ENCODE measurements around the gene FRAT1. TPM values are rescaled to one million over a fixed set of nuclear protein-coding genes. Genes with fewer than 3 reads are reported as not detected.

Gene FRAT1
- total RNA-seq, 4 donors from 2014 or later, result 1.8 to 6.9 (median 3.2) TPM

DNA sequence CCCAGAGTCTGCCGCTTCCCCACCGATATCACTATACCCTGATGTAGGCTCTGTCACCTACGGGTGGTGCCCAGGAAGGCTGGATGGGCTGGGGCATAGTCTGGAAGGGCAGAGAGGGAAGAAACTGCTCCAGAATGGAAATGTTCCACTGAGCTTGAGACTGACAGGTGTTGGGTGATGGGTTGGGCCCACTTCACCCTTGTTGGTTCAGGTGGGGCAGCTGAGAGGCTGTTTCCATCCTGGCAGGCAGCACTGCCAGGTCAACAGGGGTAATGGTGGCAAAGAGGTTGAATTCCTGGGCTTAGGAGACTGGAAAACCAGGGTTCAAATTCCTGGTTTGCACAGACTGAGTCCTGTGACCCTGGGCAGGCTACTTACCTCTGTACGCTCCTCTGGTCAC lies 44.0 kb downstream of the FRAT1 start:
- no peaks in the 10 kb centered on the region for H3K27me3 ChIP-seq
- H3K36me3 ChIP-seq, result no peaks in the 10 kb centered on the region
- intact Hi-C loops (cut with DNase I; ENCODE audit: low total_unique reads), result no loop called here
- H3K27ac ChIP-seq, result no peak overlapping the region
- TF ChIP-seq POLR2A (IDR thresholded peaks at IDR 0.05), result no peak
- no peak for TF ChIP-seq CTCF (IDR thresholded peaks at IDR 0.05)
- no peaks in the 10 kb centered on the region for H3K4me1 ChIP-seq
- DNase-seq, result no peak
- no peak overlapping the region for H3K4me3 ChIP-seq
- H3K9me3 ChIP-seq, result no peaks in the 10 kb centered on the region

- Histone ChIP-seq H3K27me3 (no peaks in the 10 kb centered on the region), H3K4me1 (no peaks in the 10 kb centered on the region), H3K4me3 (no peak overlapping the region), H3K36me3 (no peaks in the 10 kb centered on the region), H3K9me3 (no peaks in the 10 kb centered on the region), H3K27ac (no peak overlapping the region)
- no peak for DNase-seq
- intact Hi-C loops (cut with DNase I; ENCODE audit: low total_unique reads), result no loop called here
- no peak for TF ChIP-seq CTCF (IDR thresholded peaks at IDR 0.05)
- no peak for TF ChIP-seq POLR2A (IDR thresholded peaks at IDR 0.05)
Observed at GRCh38 chr10:97365761-97366351, 46.8 kb downstream of the FRAT1 start.

DNA sequence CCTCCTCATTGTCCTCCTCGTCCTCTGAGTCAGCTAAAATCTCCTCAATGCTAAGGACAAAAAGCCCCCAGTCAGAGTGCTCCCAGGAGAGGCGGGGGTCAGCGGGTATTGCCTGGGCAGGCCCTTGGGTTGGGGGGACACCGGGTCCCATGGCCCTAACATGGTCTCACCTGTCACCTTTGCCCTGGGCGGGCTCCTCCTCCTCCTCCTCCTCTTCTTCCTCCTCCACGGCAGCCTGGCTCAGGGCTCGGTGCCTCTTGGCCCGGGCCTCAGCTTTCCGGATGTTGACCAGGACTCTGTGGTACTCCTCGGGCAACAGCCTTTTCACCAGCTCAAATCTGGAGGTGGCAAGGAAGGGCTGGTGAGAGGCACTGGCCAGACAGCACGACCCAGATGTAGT lies 47.5 kb downstream of the FRAT1 start:
- intact Hi-C loops (cut with DNase I; ENCODE audit: low total_unique reads), result no loop called here
- Histone ChIP-seq H3K36me3 (no peaks in the 10 kb centered on the region), H3K4me3 (no peak overlapping the region), H3K27me3 (no peaks in the 10 kb centered on the region), H3K27ac (no peak overlapping the region), H3K4me1 (no peaks in the 10 kb centered on the region), H3K9me3 (no peaks in the 10 kb centered on the region)
- no peak for DNase-seq
- TF ChIP-seq POLR2A (IDR thresholded peaks at IDR 0.05) (no peak), CTCF (IDR thresholded peaks at IDR 0.05) (no peak)

DNA sequence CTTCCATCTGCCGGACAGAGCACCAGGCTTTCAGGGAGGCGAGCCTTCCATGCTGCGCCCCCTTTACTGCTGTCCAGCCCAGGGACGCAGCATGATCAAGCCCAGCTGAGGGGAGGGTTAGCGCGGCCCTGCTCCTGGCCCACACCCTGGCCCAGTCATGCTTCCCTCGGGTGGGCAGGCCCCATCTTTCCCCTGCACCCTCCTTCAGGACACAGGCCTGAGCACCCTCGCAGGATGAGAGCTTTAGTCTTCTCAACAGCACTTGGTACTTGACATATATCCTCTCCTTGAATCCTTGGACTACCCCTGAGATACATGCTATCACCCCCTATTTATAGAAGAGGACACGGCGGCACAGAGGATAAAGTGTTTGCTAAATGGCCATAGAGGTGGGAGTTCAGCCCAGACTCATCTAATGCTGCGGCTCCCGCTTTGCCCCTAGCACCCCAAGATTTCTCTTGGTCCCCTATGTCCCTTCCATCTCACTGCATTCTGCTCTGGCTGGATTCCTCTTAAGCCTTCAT lies 48.1 kb downstream of the FRAT1 start:
- H3K27me3 ChIP-seq, result no peaks in the 10 kb centered on the region
- H3K36me3 ChIP-seq, result no peaks in the 10 kb centered on the region
- no peak for DNase-seq
- intact Hi-C loops (cut with DNase I; ENCODE audit: low total_unique reads), result no loop called here
- TF ChIP-seq CTCF (IDR thresholded peaks at IDR 0.05) (no peak), POLR2A (IDR thresholded peaks at IDR 0.05) (no peak)
- no peaks in the 10 kb centered on the region for H3K4me1 ChIP-seq
- no peaks in the 10 kb centered on the region for H3K9me3 ChIP-seq
- no peak overlapping the region for H3K27ac ChIP-seq
- no peak overlapping the region for H3K4me3 ChIP-seq

Small RNA genes lying within 50 kb of the gene (small RNA-seq; reads per million reads assigned to genes)
- gene RF00017, result not detected

Other genes with a start within 250 kb of the FRAT1 start
- gene SLIT1, start 133.3 kb upstream of the FRAT1 start, total RNA-seq, result under 1 TPM in 2 of 4 donors, not detected in 2; 0.35 to 0.49 TPM
- gene ARHGAP19, start 26.6 kb upstream of the FRAT1 start, total RNA-seq, result 10 to 100 TPM in 3 of 4 donors, 1 to 10 TPM in 1; 5.3 to 25.8 (median 14.0) TPM
- 10 to 100 TPM in 1 of 4 donors, 1 to 10 TPM in 3; 2.4 to 14.9 (median 4.8) TPM for gene FRAT2, start 15.5 kb downstream of the FRAT1 start, total RNA-seq
- 10 to 100 TPM; 14.8 to 27.6 (median 25.0) TPM for gene RRP12, start 82.1 kb downstream of the FRAT1 start, total RNA-seq
- gene PGAM1, start 106.9 kb downstream of the FRAT1 start, total RNA-seq, result 100 to 1,000 TPM; 106 to 142 (median 127) TPM
- 100 to 1,000 TPM in 1 of 4 donors, 10 to 100 TPM in 3; 26.7 to 349 (median 48.3) TPM for gene EXOSC1, start 126.7 kb downstream of the FRAT1 start, total RNA-seq
- gene ZDHHC16, start 126.9 kb downstream of the FRAT1 start, total RNA-seq, result 10 to 100 TPM in 2 of 4 donors, 1 to 10 TPM in 2; 1.8 to 31.8 (median 19.0) TPM
- 10 to 100 TPM; 44.6 to 87.7 (median 73.7) TPM for gene MMS19, start 179.2 kb downstream of the FRAT1 start, total RNA-seq
- gene UBTD1, start 179.7 kb downstream of the FRAT1 start, total RNA-seq, result 10 to 100 TPM in 1 of 4 donors, 1 to 10 TPM in 2, under 1 TPM in 1; 0.29 to 25.9 (median 6.7) TPM

All from uterus (tissue), 4 donors.